ENCODE results near the gene KCND1.
"Not testable (repeated sequence)": the region's sequence is repeated elsewhere in the genome, so short reads cannot be mapped to it uniquely, and the experiment has no call there.

- not testable (repeated sequence) for TF ChIP-seq CTCF, POLR2A (IDR thresholded peaks at IDR 0.05)
Observed at GRCh38 chrX:48980341-48980740, 8.7 kb upstream of the KCND1 start.

Data from breast epithelium (tissue), 3 donors.